GM10266 (cell line): ENCODE results near the gene ANLN.
"Not testable (repeated sequence)": the region's sequence is repeated elsewhere in the genome, so short reads cannot be mapped to it uniquely, and the experiment has no call there.

ENCODE experiments used
- DNase-seq: peaks from one replicate; pipeline ENCODE4 v3.0.0; 2012; ENCODE audit errors: extremely low spot score
- CTCF ChIP-seq: IDR thresholded peaks from 2 replicates; pipeline ENCODE4 v1.5.1; 2012; ENCODE audit warnings: mild to moderate bottlenecking, low read depth; ENCODE audit not compliant: control insufficient read depth, insufficient read depth; ENCODE audit errors: missing control alignments

The ANLN gene

GRCh38 chr7:36475381-36475780 lies 85.7 kb downstream of the ANLN start:
- DNase-seq = no peak
- no peak for TF ChIP-seq CTCF

GRCh38 chr7:36478745-36479144 lies 89.1 kb downstream of the ANLN start:
- no peak for DNase-seq
- no peak for TF ChIP-seq CTCF

GRCh38 chr7:36483853-36484252 lies 94.2 kb downstream of the ANLN start:
- DNase-seq = not testable (repeated sequence)

GRCh38 chr7:36484265-36484664 lies 94.6 kb downstream of the ANLN start:
- TF ChIP-seq CTCF = no peak
- no peak for DNase-seq

GRCh38 chr7:36486336-36486735 lies 96.7 kb downstream of the ANLN start:
- no peak for TF ChIP-seq CTCF
- DNase-seq = no peak

- no peak for DNase-seq
- TF ChIP-seq CTCF = peak; percentile 72
These were observed 98.2 kb downstream of the ANLN start for GRCh38 chr7:36487756-36488336.

GRCh38 chr7:36488672-36489071 lies 99.0 kb downstream of the ANLN start:
- DNase-seq = not testable (repeated sequence)

GRCh38 chr7:36490419-36490830 lies 100.8 kb downstream of the ANLN start:
- DNase-seq = no peak
- TF ChIP-seq CTCF = no peak
